Measurements from ENCODE around the gene AGAP9.
"Not testable (repeated sequence)": the region's sequence is repeated elsewhere in the genome, so short reads cannot be mapped to it uniquely, and the experiment has no call there.

Gene AGAP9

GRCh38 chr10:47456079-47456785, 67.2 kb downstream of the AGAP9 start:
- DNase-seq, result no peak

GRCh38 chr10:47455350-47456078, 67.9 kb downstream of the AGAP9 start:
- DNase-seq, result not testable (repeated sequence)

- DNase-seq, result no peak
Observed at GRCh38 chr10:47454780-47455058, 68.7 kb downstream of the AGAP9 start.

- DNase-seq, result no peak
Observed at GRCh38 chr10:47454008-47454779, 69.2 kb downstream of the AGAP9 start.

- DNase-seq, result no peak
Observed at GRCh38 chr10:47453141-47454007, 70.1 kb downstream of the AGAP9 start.

- DNase-seq, result no peak
Observed at GRCh38 chr10:47452495-47453140, 70.8 kb downstream of the AGAP9 start.

- no peak for DNase-seq
Observed at GRCh38 chr10:47451998-47452494, 71.4 kb downstream of the AGAP9 start.
